MM.1S (cell line): ENCODE data around the gene PACS2.

Source experiments
- DNase-seq: peaks from one replicate; pipeline ENCODE4 v3.0.0-alpha.2; 2015
- H2AFZ ChIP-seq: fragments of 300-600 bp; sonication (generic); 2 replicates; pipeline ENCODE4 v1.6.0; 2016; ENCODE audit warnings: antibody characterized with exemption, low read length
- H3F3A ChIP-seq: fragments of 300-600 bp; sonication (generic); 2 replicates; pipeline ENCODE4 v1.6.1; 2016; ENCODE audit warnings: mild to moderate bottlenecking, antibody characterized with exemption, low read length, moderate library complexity, mixed read lengths; ENCODE audit not compliant: insufficient read depth
- H3K27ac ChIP-seq: fragments of 300-600 bp; sonication (generic); 2 replicates; pipeline ENCODE4 v1.5.1; 2016; ENCODE audit warnings: mild to moderate bottlenecking, low read length
- H3K27me3 ChIP-seq: fragments of 300-600 bp; sonication (generic); replicated peaks from 2 replicates; pipeline ENCODE4 v1.6.0; 2016; ENCODE audit warnings: low read length; ENCODE audit not compliant: insufficient read depth
- H3K36me3 ChIP-seq: fragments of 300-600 bp; sonication (generic); replicated peaks from 2 replicates; pipeline ENCODE4 v1.6.1; 2016; ENCODE audit warnings: mild to moderate bottlenecking, low read length, mixed read lengths; ENCODE audit not compliant: insufficient read depth
- H3K4me1 ChIP-seq: fragments of 300-600 bp; sonication (generic); 2 replicates; pipeline ENCODE4 v1.6.1; 2016; ENCODE audit warnings: low read length, mixed read lengths
- H3K4me2 ChIP-seq: fragments of 300-600 bp; sonication (generic); 2 replicates; pipeline ENCODE4 v1.6.0; 2016; ENCODE audit warnings: low read depth, low read length
- H3K4me3 ChIP-seq: fragments of 300-600 bp; sonication (generic); 2 replicates; pipeline ENCODE4 v1.5.1; 2016; ENCODE audit warnings: low read length, mixed read lengths
- H3K79me2 ChIP-seq: fragments of 300-600 bp; sonication (generic); 2 replicates; pipeline ENCODE4 v1.6.1; 2016; ENCODE audit warnings: mixed run types, low read length, mixed read lengths
- H3K9ac ChIP-seq: fragments of 300-600 bp; sonication (generic); 2 replicates; pipeline ENCODE4 v1.6.1; 2016; ENCODE audit warnings: low read length, mixed read lengths
- H3K9me2 ChIP-seq: fragments of 300-600 bp; sonication (generic); replicated peaks from 2 replicates; pipeline ENCODE4 v1.6.1; 2016; ENCODE audit warnings: mild to moderate bottlenecking, low read length, mixed read lengths; ENCODE audit not compliant: insufficient read depth
- H3K9me3 ChIP-seq: fragments of 300-600 bp; sonication (generic); replicated peaks from 2 replicates; pipeline ENCODE4 v1.6.1; 2016; ENCODE audit warnings: mild to moderate bottlenecking, low read length, mixed read lengths; ENCODE audit not compliant: insufficient read depth
- H4K20me1 ChIP-seq: fragments of 300-600 bp; sonication (generic); 2 replicates; pipeline ENCODE4 v1.6.1; 2016; ENCODE audit warnings: mild to moderate bottlenecking, low read length, moderate library complexity, mixed read lengths; ENCODE audit not compliant: insufficient read depth
- CTCF ChIP-seq: fragments of 300-600 bp; sonication (generic); IDR thresholded peaks from 2 replicates; pipeline ENCODE4 v1.5.1; 2016; ENCODE audit warnings: antibody characterized with exemption, low read length, mixed read lengths
- EZH2 ChIP-seq: fragments of 300-600 bp; sonication (generic); optimal IDR thresholded peaks from 2 replicates; pipeline ENCODE3; 2017; ENCODE audit warnings: low read depth, mild to moderate bottlenecking, antibody characterized with exemption, low read length, mixed read lengths
- EZH2phosphoT487 ChIP-seq: fragments of 300-600 bp; sonication (generic); IDR thresholded peaks from 2 replicates; pipeline ENCODE4 v1.6.1; 2018; ENCODE audit warnings: antibody characterized with exemption, low read length

The PACS2 gene

GRCh38 chr14:105439179-105439578 is 124.6 kb downstream of the PACS2 start:
- H3K9ac ChIP-seq = no peak overlapping the region
- H3K4me3 ChIP-seq = no peak overlapping the region
- H3K4me1 ChIP-seq = no peaks in the 10 kb centered on the region
- no peak for TF ChIP-seq CTCF
- TF ChIP-seq EZH2 = no peak
- TF ChIP-seq EZH2phosphoT487 = no peak
- no peak for DNase-seq
- H2AFZ ChIP-seq = no peak overlapping the region
- H4K20me1 ChIP-seq = no peaks in the 10 kb centered on the region
- H3K36me3 ChIP-seq = no peaks in the 10 kb centered on the region
- no peaks in the 10 kb centered on the region for H3K9me2 ChIP-seq
- H3K4me2 ChIP-seq = no peak overlapping the region
- H3K9me3 ChIP-seq = no peaks in the 10 kb centered on the region
- H3K27ac ChIP-seq = no peak overlapping the region
- H3K27me3 ChIP-seq = no peaks in the 10 kb centered on the region
- H3F3A ChIP-seq = no peaks in the 10 kb centered on the region; the same call in 1 of the 2 replicates
- H3K79me2 ChIP-seq = peaks cover 32% of the 10 kb centered on the region

- TF ChIP-seq CTCF (no peak), EZH2 (no peak), EZH2phosphoT487 (no peak)
- Histone ChIP-seq H3K4me2 (no peak overlapping the region), H3K27ac (no peak overlapping the region), H4K20me1 (no peaks in the 10 kb centered on the region), H3K4me1 (no peaks in the 10 kb centered on the region), H3K9me2 (no peaks in the 10 kb centered on the region), H3K36me3 (no peaks in the 10 kb centered on the region), H2AFZ (no peak overlapping the region), H3K9me3 (no peaks in the 10 kb centered on the region), H3K27me3 (no peaks in the 10 kb centered on the region), H3K4me3 (no peak overlapping the region), H3K9ac (no peak overlapping the region), H3K79me2 (peaks cover 28% of the 10 kb centered on the region), H3F3A (no peaks in the 10 kb centered on the region; the same call in 1 of the 2 replicates)
- DNase-seq = no peak
Measured at GRCh38 chr14:105439710-105440553, 125.4 kb downstream of the PACS2 start.

- no peak overlapping the region for H3K27ac ChIP-seq
- H3K4me1 ChIP-seq = no peaks in the 10 kb centered on the region
- no peak overlapping the region for H3K9ac ChIP-seq
- no peaks in the 10 kb centered on the region for H4K20me1 ChIP-seq
- TF ChIP-seq EZH2 (no peak), CTCF (no peak), EZH2phosphoT487 (no peak)
- no peak for DNase-seq
- no peaks in the 10 kb centered on the region for H3K9me2 ChIP-seq
- H2AFZ ChIP-seq = no peak overlapping the region
- H3K4me3 ChIP-seq = no peak overlapping the region
- H3K4me2 ChIP-seq = no peak overlapping the region
- H3K9me3 ChIP-seq = no peaks in the 10 kb centered on the region
- no peaks in the 10 kb centered on the region for H3K27me3 ChIP-seq
- no peaks in the 10 kb centered on the region for H3K36me3 ChIP-seq
- no peaks in the 10 kb centered on the region; the same call in 1 of the 2 replicates for H3F3A ChIP-seq
- H3K79me2 ChIP-seq = peaks cover 23% of the 10 kb centered on the region
Measured at GRCh38 chr14:105440554-105440900, 126.0 kb downstream of the PACS2 start.
